Measurements from ENCODE around the gene FANCM. TPM values are rescaled to one million over a fixed set of nuclear protein-coding genes. Genes with fewer than 3 reads are reported as not detected.

The FANCM gene
- total RNA-seq, 4 donors from 2014 or later, result 4.2 to 15.7 (median 7.6) TPM

DNA sequence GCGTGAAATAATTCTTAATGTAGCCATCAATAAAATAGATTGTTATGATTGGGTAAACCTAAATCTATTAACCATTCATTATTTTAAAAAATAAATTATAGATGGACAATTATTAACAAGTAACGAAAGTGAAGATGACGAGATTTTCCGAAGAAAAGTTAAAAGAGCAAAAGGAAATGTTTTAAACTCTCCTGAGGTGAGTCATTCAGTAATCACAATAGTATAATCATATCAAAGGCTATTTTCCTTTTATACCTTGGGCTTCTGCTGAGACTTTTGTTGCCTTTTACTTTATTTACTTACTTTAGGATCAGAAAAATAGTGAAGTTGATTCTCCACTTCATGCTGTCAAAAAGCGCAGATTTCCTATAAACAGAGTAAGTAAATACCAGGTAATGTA lies 45.6 kb downstream of the FANCM start:
- Histone ChIP-seq H3K36me3 (no peaks in the 10 kb centered on the region), H3K27me3 (no peaks in the 10 kb centered on the region), H3K4me3 (replicated peaks in 1 of 3) (no peak overlapping the region), H3K9me3 (no peaks in the 10 kb centered on the region), H3K27ac (no peak overlapping the region), H3K4me1 (no peaks in the 10 kb centered on the region)
- 97% methylated on average over 5 of the region's 5 CpGs for WGBS, 2 donors
- no peak for DNase-seq
- TF ChIP-seq POLR2A (IDR thresholded peaks at IDR 0.05), result no peak
- TF ChIP-seq, protein P1, sequence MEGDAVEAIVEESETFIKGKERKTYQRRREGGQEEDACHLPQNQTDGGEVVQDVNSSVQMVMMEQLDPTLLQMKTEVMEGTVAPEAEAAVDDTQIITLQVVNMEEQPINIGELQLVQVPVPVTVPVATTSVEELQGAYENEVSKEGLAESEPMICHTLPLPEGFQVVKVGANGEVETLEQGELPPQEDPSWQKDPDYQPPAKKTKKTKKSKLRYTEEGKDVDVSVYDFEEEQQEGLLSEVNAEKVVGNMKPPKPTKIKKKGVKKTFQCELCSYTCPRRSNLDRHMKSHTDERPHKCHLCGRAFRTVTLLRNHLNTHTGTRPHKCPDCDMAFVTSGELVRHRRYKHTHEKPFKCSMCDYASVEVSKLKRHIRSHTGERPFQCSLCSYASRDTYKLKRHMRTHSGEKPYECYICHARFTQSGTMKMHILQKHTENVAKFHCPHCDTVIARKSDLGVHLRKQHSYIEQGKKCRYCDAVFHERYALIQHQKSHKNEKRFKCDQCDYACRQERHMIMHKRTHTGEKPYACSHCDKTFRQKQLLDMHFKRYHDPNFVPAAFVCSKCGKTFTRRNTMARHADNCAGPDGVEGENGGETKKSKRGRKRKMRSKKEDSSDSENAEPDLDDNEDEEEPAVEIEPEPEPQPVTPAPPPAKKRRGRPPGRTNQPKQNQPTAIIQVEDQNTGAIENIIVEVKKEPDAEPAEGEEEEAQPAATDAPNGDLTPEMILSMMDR (IDR thresholded peaks at IDR 0.05), result no peak
- intact Hi-C loops (cut with DNase I), result no loop called here

DNA sequence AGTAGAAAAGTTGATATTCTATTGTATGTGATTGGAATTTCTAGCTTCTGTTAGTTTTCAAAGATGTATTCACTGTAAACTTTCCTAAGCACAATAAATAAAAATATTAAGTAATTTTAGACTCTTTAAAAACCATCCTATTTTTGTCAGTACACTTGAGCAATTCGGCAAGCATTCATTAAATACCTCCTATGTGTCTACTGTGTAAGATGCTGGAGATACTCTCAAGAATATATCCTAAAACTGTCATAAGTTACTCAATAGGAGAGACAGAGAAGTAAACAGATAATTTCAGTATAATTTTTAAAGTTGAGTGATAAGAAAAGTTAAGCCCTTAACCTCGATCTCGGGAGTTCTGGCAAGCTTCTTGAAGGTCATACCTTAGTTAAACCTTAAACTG lies 46.1 kb downstream of the FANCM start:
- DNase-seq, result no peak
- WGBS, 2 donors, result 91 to 92% methylated on average over 3 of the region's 3 CpGs
- no peaks in the 10 kb centered on the region for H3K36me3 ChIP-seq
- no peak overlapping the region for H3K27ac ChIP-seq
- H3K9me3 ChIP-seq, result no peaks in the 10 kb centered on the region
- intact Hi-C loops (cut with DNase I), result no loop called here
- no peaks in the 10 kb centered on the region for H3K27me3 ChIP-seq
- TF ChIP-seq POLR2A (IDR thresholded peaks at IDR 0.05), result no peak
- TF ChIP-seq, protein P1 (IDR thresholded peaks at IDR 0.05), result no peak
- no peak overlapping the region for H3K4me3 ChIP-seq (replicated peaks in 1 of 3)
- no peaks in the 10 kb centered on the region for H3K4me1 ChIP-seq

DNA sequence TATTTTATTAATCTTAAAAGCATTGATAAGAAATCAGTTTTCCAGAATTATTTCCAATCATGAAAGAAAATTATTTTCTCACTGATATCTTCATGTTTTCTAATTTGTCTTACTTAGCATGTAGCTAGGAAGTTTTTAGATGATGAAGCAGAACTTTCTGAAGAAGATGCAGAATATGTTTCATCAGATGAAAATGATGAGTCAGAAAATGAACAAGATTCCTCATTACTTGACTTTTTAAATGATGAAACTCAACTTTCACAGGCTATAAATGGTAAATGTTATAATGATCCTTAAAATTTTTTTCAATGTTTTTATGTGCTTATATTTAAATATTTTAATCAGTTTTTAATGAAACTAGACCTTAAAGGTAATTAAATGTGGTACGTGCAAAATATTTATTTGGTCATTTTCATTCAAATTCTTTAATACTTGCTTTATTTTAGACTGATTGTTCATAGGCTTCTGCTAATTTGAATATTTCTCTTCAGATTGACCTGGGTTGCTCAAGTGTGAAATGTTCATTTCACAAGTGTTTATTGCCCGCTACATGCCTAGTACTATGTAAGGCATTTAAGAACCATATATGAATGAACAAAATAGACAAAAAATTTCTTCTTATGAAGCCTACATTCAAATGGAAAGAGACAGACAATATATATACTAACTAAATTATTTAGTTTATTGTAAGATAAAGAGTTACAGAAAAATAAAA lies 49.5 kb downstream of the FANCM start:
- no peak for TF ChIP-seq POLR2A (IDR thresholded peaks at IDR 0.05)
- TF ChIP-seq, protein P1 (IDR thresholded peaks at IDR 0.05), result no peak
- intact Hi-C loops (cut with DNase I), result no loop called here
- Histone ChIP-seq H3K27me3 (no peaks in the 10 kb centered on the region), H3K9me3 (no peaks in the 10 kb centered on the region), H3K36me3 (peaks cover 0 to 7% of the 10 kb centered on the region in 2 donors), H3K27ac (no peak overlapping the region), H3K4me1 (no peaks in the 10 kb centered on the region), H3K4me3 (replicated peaks in 1 of 3) (no peak overlapping the region)
- WGBS, 2 donors, result 96 to 98% methylated on average over 2 of the region's 2 CpGs
- DNase-seq, result no peak

DNA sequence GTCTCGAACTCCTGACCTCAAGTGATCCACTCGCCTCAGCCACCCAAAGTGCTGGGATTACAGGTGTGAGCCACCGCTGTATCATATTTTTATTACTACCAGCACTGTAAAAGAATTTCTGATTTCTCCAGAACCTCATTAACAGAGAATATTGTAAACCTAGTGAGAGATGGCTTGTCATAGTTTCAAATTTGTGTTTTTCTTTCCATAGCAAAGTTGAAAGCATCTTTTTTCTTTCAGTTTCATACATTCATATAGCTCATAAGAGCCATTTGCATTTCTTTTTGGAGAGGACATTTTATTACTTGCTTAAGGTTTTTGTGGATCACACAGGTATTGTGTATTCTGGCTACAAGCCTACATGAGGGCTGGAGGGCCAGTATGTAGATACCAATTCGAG lies 59.2 kb downstream of the FANCM start:
- TF ChIP-seq POLR2A (IDR thresholded peaks at IDR 0.05), result no peak
- TF ChIP-seq, protein P1 (IDR thresholded peaks at IDR 0.05), result no peak
- Histone ChIP-seq H3K9me3 (no peaks in the 10 kb centered on the region), H3K36me3 (no peaks in the 10 kb centered on the region), H3K27me3 (no peaks in the 10 kb centered on the region), H3K4me3 (replicated peaks in 1 of 3) (no peak overlapping the region), H3K27ac (no peak overlapping the region), H3K4me1 (no peaks in the 10 kb centered on the region)
- DNase-seq, result no peak
- intact Hi-C loops (cut with DNase I), result no loop called here
- WGBS, 2 donors, result 95 to 98% methylated on average over 4 of the region's 4 CpGs

DNA sequence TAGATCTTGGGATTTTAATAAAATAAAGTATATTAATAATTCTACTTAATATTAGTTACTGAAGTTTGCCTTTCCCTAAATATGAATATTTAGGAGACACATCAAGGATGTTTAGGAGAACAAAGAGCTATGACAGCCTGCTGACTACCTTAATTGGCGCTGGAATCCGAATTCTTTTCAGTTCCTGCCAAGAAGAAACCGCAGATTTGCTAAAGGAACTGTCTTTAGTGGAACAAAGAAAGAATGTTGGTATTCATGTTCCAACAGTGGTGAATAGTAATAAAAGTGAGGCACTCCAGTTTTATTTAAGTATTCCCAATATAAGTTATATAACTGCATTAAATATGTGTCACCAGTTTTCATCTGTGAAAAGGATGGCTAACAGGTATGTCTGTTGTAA lies 62.8 kb downstream of the FANCM start:
- H3K4me1 ChIP-seq, result no peaks in the 10 kb centered on the region
- 92% methylated on average over 3 of the region's 3 CpGs for WGBS, 2 donors
- intact Hi-C loops (cut with DNase I), result no loop called here
- H3K27me3 ChIP-seq, result no peaks in the 10 kb centered on the region
- H3K4me3 ChIP-seq (replicated peaks in 1 of 3), result no peak overlapping the region
- H3K9me3 ChIP-seq, result no peaks in the 10 kb centered on the region
- TF ChIP-seq POLR2A (IDR thresholded peaks at IDR 0.05), result no peak
- TF ChIP-seq, protein P1 (IDR thresholded peaks at IDR 0.05), result no peak
- no peaks in the 10 kb centered on the region for H3K36me3 ChIP-seq
- no peak for DNase-seq
- no peak overlapping the region for H3K27ac ChIP-seq
